GM12872 (cell line): ENCODE data around the gene PIGC.

Experiments used
- TF ChIP-seq, protein P1 (sequence below): IDR thresholded peaks from 3 replicates; pipeline ENCODE4 v1.5.1; 2011; ENCODE audit warnings: low read depth, mild to moderate bottlenecking, low read length, moderate library complexity; ENCODE audit not compliant: insufficient read depth

Gene PIGC

DNA sequence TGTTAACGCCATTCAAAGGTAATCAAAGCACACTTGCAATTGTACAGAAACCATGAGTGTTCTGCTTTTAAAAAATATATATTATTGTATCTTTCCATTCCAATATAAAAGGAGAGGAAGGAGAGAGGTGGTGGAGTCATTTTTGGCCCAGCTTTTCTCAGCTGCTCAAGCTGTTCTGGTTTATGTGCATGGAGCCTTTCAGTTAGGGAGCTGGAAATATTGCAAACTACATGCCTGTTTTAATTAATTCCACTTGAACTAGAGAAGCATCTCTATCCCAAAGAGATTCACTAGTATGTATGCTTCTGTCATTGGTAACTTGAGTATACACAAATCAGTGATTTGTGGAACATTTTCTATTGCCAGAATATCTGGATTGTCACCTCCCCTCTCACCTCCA, 51.9 kb downstream of the PIGC start:
- TF ChIP-seq, protein P1, sequence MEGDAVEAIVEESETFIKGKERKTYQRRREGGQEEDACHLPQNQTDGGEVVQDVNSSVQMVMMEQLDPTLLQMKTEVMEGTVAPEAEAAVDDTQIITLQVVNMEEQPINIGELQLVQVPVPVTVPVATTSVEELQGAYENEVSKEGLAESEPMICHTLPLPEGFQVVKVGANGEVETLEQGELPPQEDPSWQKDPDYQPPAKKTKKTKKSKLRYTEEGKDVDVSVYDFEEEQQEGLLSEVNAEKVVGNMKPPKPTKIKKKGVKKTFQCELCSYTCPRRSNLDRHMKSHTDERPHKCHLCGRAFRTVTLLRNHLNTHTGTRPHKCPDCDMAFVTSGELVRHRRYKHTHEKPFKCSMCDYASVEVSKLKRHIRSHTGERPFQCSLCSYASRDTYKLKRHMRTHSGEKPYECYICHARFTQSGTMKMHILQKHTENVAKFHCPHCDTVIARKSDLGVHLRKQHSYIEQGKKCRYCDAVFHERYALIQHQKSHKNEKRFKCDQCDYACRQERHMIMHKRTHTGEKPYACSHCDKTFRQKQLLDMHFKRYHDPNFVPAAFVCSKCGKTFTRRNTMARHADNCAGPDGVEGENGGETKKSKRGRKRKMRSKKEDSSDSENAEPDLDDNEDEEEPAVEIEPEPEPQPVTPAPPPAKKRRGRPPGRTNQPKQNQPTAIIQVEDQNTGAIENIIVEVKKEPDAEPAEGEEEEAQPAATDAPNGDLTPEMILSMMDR: no peak
